Right atrium auricular region (tissue), 2 donors: ENCODE data around the gene IFNE. TPM values are rescaled to one million over a fixed set of nuclear protein-coding genes. Genes with fewer than 3 reads are reported as not detected.
"Not testable (repeated sequence)": the region's sequence is repeated elsewhere in the genome, so short reads cannot be mapped to it uniquely, and the experiment has no call there.

Experiments used
- DNase-seq: peaks from one replicate; pipeline ENCODE4 v3.0.0-alpha.2; 2019; ENCODE audit warnings: low spot score
- H3K27ac ChIP-seq, 2 donors: fragments of 200-600 bp; sonication (generic); 1 replicate in 1 of 2; 2 replicates in 1 of 2; pipeline ENCODE4 v1.5.1; 2016 to 2019
- H3K27me3 ChIP-seq, 2 donors: fragments of 200-600 bp; sonication (generic); one replicate each; pipeline versions ENCODE4 v1.5.1 to v1.6.0; 2017 to 2019
- H3K36me3 ChIP-seq: fragments of 200-600 bp; sonication (generic); one replicate; pipeline ENCODE4 v1.5.1; 2016
- H3K4me1 ChIP-seq, 2 donors: fragments of 200-600 bp; sonication (generic); one replicate each; pipeline versions ENCODE4 v1.5.1 to v1.6.0; 2017 to 2019
- H3K4me3 ChIP-seq, 2 donors: fragments of 200-600 bp; sonication (generic); 1 replicate in 1 of 2; 2 replicates in 1 of 2; pipeline ENCODE4 v1.5.1; 2017 to 2019; ENCODE audit warnings: mild to moderate bottlenecking in 1 of 2, moderate library complexity in 1 of 2
- H3K9me3 ChIP-seq, 2 donors: fragments of 200-600 bp; sonication (generic); one replicate each; pipeline ENCODE4 v1.5.1; 2019
- total RNA-seq, 2 donors: library from RNA; depleted of rRNA; stranded (reverse); fragments of >200 nt; gene quantifications; one replicate each; pipeline ENCODE4 v1.1.0, GENCODE V29; 2016
- TF ChIP-seq, protein P1 (sequence below), 2 donors: fragments of 200-600 bp; sonication (generic); IDR thresholded peaks; one replicate each; pipeline ENCODE4 v1.5.1; 2019; ENCODE audit warnings: antibody characterized with exemption in 2 of 2

Gene IFNE
- total RNA-seq, 2 donors from 2014 or later = not detected

DNA sequence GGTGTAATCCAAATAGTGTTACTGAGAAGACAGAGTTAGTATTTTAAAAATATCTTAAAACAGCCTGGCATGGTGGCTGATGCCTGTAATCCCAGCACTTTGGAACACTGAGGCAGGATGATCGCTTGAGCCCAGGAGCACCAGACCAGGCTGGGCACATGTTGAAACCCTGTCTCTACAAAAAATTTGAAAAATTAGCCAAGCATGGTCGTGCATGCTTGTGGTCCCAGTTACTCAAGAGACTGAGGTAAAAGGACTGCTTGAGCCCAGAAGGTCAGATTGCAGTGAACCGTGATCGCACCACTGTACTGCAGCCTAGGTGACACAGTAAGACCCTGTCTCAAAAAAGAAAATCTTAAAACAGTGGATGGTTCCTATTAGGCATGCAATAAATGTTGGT lies 29.4 kb downstream of the IFNE start:
- Histone ChIP-seq H3K4me1 (no peaks in the 10 kb centered on the region), H3K27me3 (no peaks in the 10 kb centered on the region), H3K36me3 (no peaks in the 10 kb centered on the region), H3K4me3 (no peak overlapping the region), H3K27ac (no peak overlapping the region), H3K9me3 (no peaks in the 10 kb centered on the region)
- no peak for DNase-seq
- TF ChIP-seq, protein P1, sequence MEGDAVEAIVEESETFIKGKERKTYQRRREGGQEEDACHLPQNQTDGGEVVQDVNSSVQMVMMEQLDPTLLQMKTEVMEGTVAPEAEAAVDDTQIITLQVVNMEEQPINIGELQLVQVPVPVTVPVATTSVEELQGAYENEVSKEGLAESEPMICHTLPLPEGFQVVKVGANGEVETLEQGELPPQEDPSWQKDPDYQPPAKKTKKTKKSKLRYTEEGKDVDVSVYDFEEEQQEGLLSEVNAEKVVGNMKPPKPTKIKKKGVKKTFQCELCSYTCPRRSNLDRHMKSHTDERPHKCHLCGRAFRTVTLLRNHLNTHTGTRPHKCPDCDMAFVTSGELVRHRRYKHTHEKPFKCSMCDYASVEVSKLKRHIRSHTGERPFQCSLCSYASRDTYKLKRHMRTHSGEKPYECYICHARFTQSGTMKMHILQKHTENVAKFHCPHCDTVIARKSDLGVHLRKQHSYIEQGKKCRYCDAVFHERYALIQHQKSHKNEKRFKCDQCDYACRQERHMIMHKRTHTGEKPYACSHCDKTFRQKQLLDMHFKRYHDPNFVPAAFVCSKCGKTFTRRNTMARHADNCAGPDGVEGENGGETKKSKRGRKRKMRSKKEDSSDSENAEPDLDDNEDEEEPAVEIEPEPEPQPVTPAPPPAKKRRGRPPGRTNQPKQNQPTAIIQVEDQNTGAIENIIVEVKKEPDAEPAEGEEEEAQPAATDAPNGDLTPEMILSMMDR (IDR thresholded peaks at IDR 0.05) = no peak

DNA sequence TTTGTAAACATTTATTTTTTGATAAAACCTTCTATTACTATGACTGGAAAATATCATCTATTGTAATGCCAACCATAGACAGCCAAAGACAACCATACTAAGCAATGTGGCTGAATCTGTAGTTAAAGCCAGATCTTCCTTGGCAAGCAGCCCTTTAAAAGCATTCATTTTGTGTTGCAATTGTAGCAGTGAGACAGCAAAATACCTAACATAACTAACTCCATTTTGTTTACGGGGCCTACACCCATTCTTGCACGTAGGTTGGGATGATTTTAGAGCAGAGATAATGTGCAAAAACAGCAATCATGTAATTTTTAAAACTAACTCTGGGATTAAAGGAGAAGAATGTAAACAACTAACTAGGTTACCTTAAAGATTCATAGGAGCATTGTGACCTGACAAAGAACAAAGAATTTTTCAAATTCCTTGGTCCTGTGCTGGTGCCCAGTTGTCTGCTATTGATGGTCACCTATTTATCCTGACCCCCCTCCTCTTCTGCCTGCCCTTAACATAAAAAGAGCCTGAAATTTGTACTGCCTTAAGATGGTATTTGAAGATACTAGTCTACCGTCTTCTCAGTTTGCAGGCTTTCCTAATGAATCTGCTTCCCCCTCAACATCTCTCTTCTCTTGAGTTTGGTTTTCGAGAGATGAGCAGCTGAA lies 31.2 kb downstream of the IFNE start:
- no peaks in the 10 kb centered on the region for H3K27me3 ChIP-seq
- H3K4me1 ChIP-seq = no peaks in the 10 kb centered on the region
- no peak for DNase-seq
- no peaks in the 10 kb centered on the region for H3K36me3 ChIP-seq
- no peak overlapping the region for H3K27ac ChIP-seq
- TF ChIP-seq, protein P1 (IDR thresholded peaks at IDR 0.05) = no peak
- no peaks in the 10 kb centered on the region for H3K9me3 ChIP-seq
- H3K4me3 ChIP-seq = no peak overlapping the region

DNA sequence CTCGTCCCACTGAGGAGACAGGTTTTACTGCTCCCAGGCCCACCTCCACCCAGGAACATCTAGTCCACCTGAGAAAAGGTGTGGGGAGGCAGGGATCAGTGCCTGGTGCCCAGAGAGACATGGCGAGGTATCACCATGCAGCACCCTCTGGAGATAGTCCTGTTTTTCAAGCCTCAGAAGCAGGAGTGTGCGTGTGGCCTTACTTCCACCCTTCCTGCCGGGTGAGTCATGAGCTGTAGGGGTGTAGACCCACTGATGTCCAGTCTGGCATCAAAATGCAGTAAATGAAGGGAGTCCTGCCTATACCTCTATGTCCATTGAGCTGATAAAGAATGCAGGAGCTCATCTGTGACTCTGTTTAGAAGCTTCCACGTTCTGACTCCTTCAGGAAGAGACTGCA lies 32.8 kb downstream of the IFNE start:
- H3K27ac ChIP-seq, H3K36me3 ChIP-seq, H3K4me3 ChIP-seq, H3K9me3 ChIP-seq, DNase-seq, H3K4me1 ChIP-seq, H3K27me3 ChIP-seq: not testable (repeated sequence)

DNA sequence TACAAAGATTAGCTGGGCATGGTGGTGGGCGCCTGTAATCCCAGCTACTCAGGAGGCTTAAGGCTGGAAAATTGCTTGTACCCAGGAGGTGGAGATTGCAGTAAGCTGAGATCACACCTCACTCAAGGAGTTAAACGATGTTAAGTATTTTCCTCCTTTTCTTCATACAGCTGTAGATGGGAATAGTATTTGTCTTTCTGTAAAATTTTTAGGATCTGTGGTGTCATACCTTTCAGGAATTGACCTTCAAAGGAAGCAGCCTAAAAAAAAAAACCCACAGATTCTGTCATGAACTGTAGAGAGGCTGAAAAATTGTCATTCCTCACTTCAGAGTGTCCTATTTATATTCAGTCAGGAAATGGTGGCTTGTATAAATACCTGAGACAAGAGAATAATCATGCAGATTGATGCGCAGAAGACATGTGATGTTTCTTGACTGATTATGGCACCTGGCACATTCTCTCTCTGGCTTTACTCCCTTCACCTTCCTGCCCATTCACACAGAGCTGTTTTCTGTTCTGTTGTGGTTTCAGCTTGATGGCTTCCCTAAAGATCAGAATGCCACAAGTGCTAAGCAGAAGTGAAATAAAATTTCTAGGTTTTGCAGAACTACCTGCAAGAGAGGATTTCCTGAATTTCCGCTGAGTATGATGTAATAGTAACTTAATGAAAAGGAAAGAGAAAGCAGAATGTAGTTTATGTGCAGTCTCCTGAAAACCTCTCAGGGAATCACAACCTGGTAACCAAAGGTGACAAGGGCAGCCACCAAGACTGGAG lies 38.1 kb downstream of the IFNE start:
- peaks cover 0 to 4% of the 10 kb centered on the region in 2 donors for H3K9me3 ChIP-seq
- DNase-seq = no peak
- no peaks in the 10 kb centered on the region for H3K27me3 ChIP-seq

DNA sequence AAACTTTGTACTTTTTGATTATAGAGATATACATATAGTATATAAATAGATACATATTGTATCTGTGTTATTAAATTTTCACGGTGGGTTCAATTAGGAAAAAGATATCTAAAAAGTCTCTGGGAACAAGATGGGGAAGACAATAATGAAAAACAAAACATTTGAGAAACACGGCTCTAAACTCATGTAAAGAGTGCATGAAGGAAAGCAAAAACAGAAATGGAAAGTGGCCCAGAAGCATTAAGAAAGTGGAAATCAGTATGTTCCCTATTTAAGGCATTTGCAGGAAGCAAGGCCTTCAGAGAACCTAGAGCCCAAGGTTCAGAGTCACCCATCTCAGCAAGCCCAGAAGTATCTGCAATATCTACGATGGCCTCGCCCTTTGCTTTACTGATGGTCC lies 42.0 kb downstream of the IFNE start, which contains the start of gene IFNA1:
TSS of gene IFNA1 (plus strand) at position 301 of the 400 bp plus-strand sequence. CDS start at position 370, 69 bp downstream.
- Histone ChIP-seq H3K4me3 (no peak within 1 kb of the TSS), H3K27ac (no peak within 1 kb of the TSS), H3K36me3 (no peaks in the 10 kb centered on the region), H3K27me3 (no peaks in the 10 kb centered on the region), H3K4me1 (no peaks in the 10 kb centered on the region), H3K9me3 (peaks cover 0 to 4% of the 10 kb centered on the region in 2 donors)
- no peak for DNase-seq
- TF ChIP-seq, protein P1 (IDR thresholded peaks at IDR 0.05) = no peak

More for the DNA sequence above, 38.1 kb downstream of the IFNE start:
- no peaks in the 10 kb centered on the region for H3K36me3 ChIP-seq
- TF ChIP-seq, protein P1 (IDR thresholded peaks at IDR 0.05) = no peak
- no peak overlapping the region for H3K4me3 ChIP-seq
- H3K27ac ChIP-seq = no peak overlapping the region
- H3K4me1 ChIP-seq = no peaks in the 10 kb centered on the region

DNA sequence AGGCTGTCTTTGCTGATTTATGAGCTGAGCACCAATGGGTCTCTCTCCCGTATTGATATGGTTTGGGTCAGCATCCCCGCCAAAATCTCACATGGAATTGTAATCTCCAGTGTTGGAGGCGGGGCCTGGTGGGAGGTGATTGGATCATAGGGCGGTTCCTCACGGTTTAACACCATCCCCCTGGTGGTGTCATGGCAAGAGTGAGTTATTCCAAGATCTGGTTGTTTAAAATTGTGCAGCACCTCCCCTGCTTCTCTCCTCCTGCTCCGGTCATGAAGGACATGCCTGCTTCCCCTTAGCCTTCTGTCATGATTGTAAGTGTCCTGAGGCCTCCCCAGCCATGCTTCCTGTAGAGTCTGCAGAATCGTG lies 47.1 kb downstream of the IFNE start:
- H3K27me3 ChIP-seq, H3K4me3 ChIP-seq, H3K9me3 ChIP-seq, DNase-seq, H3K27ac ChIP-seq, H3K4me1 ChIP-seq, H3K36me3 ChIP-seq: not testable (repeated sequence)
